Kidney glomerular epithelial cell (primary cell): ENCODE results near the gene RHOT2.

Experiments
- DNase-seq: peaks from one replicate; lab custom pipeline; 2025; lab: John Stamatoyannopoulos, UW

Gene RHOT2

DNA sequence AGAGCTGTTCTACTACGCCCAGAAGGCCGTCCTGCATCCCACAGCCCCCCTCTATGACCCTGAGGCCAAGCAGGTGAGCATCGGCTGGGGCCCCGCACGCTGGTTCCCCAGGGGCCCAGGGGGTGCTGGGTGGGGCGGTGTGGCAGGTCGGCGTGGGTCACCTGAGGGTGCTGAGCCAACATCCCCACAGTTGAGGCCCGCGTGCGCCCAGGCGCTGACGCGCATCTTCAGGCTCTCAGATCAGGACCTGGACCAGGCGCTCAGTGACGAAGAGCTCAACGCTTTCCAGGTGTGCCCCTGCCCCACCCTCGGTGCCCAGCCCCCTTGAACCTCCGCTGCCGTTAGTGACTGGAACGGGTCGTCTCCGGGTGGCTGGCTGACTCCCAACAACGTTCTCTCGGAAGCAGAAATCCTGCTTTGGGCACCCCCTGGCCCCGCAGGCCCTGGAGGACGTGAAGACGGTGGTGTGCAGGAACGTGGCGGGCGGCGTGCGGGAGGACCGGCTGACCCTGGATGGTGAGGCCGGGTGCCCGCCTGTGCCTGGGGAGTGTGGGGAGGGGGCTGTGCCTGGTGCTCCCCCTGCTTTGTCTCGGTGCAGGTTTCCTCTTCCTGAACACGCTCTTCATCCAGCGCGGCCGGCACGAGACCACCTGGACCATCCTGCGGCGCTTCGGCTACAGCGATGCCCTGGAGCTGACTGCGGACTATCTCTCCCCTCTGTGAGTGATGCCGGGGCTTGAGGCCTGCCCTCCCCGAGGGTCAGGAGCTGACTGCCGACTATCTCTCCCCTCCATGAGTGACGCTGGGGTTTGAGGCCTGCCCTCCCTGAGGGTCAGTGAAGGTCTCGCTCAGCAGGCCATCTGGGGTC lies 2.8 kb downstream of the RHOT2 start:
- DNase-seq = no peak

- no peak for DNase-seq
Measured at GRCh38 chr16:671353-672131, 3.6 kb downstream of the RHOT2 start.

- DNase-seq = no peak
Measured at GRCh38 chr16:672371-672770, 4.4 kb downstream of the RHOT2 start.

- no peak for DNase-seq
Measured at GRCh38 chr16:672851-673250, 4.9 kb downstream of the RHOT2 start.

GRCh38 chr16:673399-673991 lies 5.6 kb downstream of the RHOT2 start:
- no peak for DNase-seq

GRCh38 chr16:674214-674881 lies 6.4 kb downstream of the RHOT2 start:
- no peak for DNase-seq

GRCh38 chr16:674968-675883 lies 7.3 kb downstream of the RHOT2 start, which contains the start of gene RHBDL1:
Gene RHBDL1 (plus strand): TSS chr16:675671. CDS start chr16:675791, 120 bp downstream.
- DNase-seq = no peak

GRCh38 chr16:675884-676564 lies 8.1 kb downstream of the RHOT2 start:
- no peak for DNase-seq

GRCh38 chr16:676565-676902 lies 8.6 kb downstream of the RHOT2 start:
- no peak for DNase-seq

GRCh38 chr16:676913-677312 lies 9.0 kb downstream of the RHOT2 start:
- no peak for DNase-seq

GRCh38 chr16:677316-678190 lies 9.6 kb downstream of the RHOT2 start:
- no peak for DNase-seq

DNA sequence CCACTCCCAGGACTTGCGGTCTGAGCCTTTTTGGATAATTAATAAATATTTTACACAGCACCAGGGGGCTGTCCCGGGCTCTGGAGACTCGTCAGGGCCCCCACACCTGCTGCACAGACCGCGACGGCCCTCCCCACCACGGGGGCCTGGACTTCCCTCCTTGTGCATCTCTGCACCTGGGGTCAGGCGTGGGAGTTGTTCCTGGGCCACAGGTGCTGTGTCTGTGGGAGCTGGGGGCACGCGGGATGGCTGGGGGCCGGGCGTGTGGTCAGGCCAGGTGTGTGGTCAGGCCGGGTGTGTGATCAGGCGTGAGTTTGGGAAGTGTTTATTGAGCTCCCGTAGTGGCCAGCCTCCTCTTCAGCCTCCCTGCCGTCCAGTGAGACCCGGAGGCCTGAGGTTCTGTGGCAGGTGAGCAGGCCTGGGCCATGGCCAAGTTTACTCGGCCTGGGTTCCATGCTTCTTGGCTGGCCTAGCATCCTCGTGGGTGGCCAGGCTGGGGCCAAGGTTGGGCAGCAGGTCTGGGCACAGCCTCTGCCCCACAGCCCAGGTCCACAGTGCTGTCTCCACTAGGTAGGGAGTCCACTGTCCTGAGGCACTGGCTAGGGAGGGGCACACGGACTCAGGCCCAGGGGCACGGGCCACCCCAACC lies 10.4 kb downstream of the RHOT2 start:
- DNase-seq = no peak

DNA sequence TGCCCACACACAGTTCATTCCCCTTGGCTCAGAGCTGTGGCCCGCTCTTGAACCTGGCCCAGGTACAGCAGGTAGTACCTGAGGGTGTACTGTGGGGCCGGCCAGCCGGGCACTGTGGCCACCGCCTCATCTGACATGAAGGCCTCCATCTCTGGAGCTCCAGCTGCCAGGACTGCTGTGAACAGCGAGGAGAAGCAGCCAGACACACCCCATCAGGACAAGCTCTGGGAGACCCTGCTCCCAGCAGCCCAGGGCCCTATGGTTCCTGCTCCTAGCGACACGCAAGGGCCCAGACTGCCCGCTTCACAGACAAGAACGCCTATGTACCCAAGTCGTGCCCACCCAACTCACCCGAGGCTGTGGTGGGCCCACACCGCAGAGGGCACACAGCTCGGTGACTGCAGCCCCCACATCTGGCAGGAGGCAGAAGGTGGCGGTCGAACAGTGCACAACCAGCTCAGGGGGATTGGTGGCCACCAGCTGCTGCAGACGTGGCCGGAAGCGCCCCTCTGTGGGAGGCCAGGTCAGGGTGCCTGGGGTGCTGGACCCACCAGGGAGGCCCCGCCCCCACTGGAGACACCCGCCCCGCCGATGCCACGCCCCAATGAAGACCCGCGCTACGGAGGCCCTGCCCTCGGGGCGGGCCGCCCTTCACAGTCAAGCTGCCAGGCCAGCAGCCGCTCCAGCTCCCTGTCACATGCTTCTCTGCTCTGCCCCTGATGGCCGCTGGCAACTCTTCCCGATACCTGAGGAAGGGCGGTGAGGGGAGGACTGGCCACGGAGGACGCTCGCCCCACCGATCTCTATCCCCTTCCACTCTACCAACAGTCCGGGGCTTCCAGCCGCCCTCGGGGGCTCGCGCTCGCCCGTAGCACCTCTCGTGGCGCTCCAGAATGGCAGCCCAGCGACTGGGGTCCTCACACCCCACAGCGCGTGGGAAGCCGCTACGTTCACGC lies 11.2 kb downstream of the RHOT2 start:
- DNase-seq = peak; percentile 33

- peak; percentile 58 for DNase-seq
Measured at GRCh38 chr16:679814-680624, 12.1 kb downstream of the RHOT2 start, which contains the start of gene STUB1. Gene STUB1 (plus strand): TSS chr16:680410. CDS start chr16:680526, 116 bp downstream.

- no peak for DNase-seq
Measured at GRCh38 chr16:680625-680945, 12.7 kb downstream of the RHOT2 start.

- DNase-seq = no peak
Measured at GRCh38 chr16:680967-681745, 13.2 kb downstream of the RHOT2 start.
